Kidney epithelial cell (primary cell): ENCODE measurements around the gene ZBED4. TPM values are rescaled to one million over a fixed set of nuclear protein-coding genes. Genes with fewer than 3 reads are reported as not detected.
A peak's percentile ranks its signal among the peaks of the same experiment; 100 is the strongest.

Experiments
- DNase-seq: peaks from one replicate; pipeline ENCODE4 v3.0.0-alpha.2; 2010; ENCODE audit warnings: low read depth
- H3K27me3 ChIP-seq: 2 replicates; pipeline ENCODE4 v1.6.0; 2011; ENCODE audit warnings: low read length; ENCODE audit not compliant: control insufficient read depth, insufficient read depth
- H3K36me3 ChIP-seq: 2 replicates; pipeline ENCODE4 v1.5.1; 2011; ENCODE audit warnings: low read length; ENCODE audit not compliant: control insufficient read depth, insufficient read depth
- H3K4me3 ChIP-seq: 2 replicates; pipeline ENCODE4 v1.5.1; 2011; ENCODE audit warnings: low read depth, mild to moderate bottlenecking, control low read depth, low read length
- total RNA-seq: library from RNA; depleted of rRNA; stranded (reverse); fragments of >200 nt; gene quantifications from 2 replicates; pipeline ENCODE4 v1.2.3, GENCODE V29; 2015
- TF ChIP-seq, protein P1 (sequence below): IDR thresholded peaks from 2 replicates; pipeline ENCODE4 v1.5.1; 2011; ENCODE audit warnings: mild to moderate bottlenecking, moderate library complexity, low read length, control low read depth, inconsistent platforms; ENCODE audit not compliant: insufficient read depth, poor library complexity, severe bottlenecking

The ZBED4 gene
- total RNA-seq, 1 donor from 2014 or later: 28.8 TPM

DNA sequence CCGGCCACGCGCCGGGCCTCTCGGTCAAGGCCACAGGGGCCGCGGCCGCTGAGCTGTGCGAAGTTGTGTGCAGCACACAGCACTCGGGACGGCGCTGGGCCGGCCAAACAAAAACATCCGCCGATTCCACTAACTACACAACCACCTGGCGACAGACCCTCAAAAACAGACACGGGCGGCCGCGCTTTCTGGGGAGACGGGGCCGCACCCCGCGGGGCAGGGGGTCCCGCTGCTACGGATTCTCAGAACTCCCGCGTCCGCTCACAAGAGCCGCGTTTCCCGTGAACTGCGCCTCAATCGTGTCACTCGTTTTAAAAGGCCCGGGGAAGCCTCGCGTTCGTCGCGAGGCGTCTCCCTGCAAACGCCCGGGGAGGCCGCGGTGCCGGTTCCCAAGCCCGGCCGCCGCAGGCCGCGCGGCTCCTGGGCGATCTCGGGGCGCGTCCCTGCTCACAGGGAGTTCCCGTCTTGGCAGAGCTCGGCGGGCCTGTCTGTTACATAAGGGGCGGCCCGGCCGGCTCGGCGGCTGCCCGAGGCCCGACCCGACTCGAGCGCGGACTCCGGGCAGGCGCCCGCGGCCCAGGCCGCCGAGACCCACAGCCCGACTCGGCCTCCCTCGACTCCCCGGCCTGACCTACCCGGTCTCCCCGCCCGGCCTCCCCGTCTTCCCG is 26.9 kb upstream of the ZBED4 start:
- TF ChIP-seq, protein P1, sequence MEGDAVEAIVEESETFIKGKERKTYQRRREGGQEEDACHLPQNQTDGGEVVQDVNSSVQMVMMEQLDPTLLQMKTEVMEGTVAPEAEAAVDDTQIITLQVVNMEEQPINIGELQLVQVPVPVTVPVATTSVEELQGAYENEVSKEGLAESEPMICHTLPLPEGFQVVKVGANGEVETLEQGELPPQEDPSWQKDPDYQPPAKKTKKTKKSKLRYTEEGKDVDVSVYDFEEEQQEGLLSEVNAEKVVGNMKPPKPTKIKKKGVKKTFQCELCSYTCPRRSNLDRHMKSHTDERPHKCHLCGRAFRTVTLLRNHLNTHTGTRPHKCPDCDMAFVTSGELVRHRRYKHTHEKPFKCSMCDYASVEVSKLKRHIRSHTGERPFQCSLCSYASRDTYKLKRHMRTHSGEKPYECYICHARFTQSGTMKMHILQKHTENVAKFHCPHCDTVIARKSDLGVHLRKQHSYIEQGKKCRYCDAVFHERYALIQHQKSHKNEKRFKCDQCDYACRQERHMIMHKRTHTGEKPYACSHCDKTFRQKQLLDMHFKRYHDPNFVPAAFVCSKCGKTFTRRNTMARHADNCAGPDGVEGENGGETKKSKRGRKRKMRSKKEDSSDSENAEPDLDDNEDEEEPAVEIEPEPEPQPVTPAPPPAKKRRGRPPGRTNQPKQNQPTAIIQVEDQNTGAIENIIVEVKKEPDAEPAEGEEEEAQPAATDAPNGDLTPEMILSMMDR: no peak
- H3K27me3 ChIP-seq: no peaks in the 10 kb centered on the region
- peak overlapping the region; percentile 79 for H3K4me3 ChIP-seq
- peaks cover 5% of the 10 kb centered on the region for H3K36me3 ChIP-seq
- no peak for DNase-seq

DNA sequence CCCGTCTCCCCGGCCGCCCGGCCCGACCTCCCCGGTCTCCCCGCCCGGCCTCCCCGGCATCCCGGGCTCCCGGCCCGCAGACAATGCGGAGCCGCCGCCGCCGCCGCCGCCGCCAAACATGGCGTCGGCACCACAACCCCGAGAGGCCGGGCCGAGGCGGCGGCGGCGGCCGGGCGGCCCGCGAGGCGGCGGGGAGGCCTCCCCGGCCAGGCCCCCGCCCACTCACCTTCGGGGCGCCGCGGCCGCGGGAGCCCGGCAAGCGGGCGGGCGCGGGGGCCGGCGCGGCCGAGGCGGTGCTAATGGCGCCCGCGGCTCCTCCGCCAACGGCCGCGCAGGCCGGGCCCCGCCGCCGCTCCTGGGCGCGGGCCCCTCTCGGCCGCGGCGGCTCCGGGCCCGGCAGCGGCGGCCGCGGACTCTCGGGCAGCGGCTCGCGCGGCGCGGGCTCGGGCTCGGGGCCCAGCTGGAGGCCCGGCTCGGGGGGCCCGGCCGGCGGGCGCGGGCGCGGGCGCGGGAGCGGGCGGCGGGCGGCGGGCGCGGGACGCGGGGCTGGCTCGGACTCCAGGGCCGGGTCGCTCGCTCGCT is 26.3 kb upstream of the ZBED4 start:
- TF ChIP-seq, protein P1: no peak
- no peak for DNase-seq
- Histone ChIP-seq H3K4me3 (peak overlapping the region; percentile 79), H3K27me3 (no peaks in the 10 kb centered on the region), H3K36me3 (peaks cover 5% of the 10 kb centered on the region)

DNA sequence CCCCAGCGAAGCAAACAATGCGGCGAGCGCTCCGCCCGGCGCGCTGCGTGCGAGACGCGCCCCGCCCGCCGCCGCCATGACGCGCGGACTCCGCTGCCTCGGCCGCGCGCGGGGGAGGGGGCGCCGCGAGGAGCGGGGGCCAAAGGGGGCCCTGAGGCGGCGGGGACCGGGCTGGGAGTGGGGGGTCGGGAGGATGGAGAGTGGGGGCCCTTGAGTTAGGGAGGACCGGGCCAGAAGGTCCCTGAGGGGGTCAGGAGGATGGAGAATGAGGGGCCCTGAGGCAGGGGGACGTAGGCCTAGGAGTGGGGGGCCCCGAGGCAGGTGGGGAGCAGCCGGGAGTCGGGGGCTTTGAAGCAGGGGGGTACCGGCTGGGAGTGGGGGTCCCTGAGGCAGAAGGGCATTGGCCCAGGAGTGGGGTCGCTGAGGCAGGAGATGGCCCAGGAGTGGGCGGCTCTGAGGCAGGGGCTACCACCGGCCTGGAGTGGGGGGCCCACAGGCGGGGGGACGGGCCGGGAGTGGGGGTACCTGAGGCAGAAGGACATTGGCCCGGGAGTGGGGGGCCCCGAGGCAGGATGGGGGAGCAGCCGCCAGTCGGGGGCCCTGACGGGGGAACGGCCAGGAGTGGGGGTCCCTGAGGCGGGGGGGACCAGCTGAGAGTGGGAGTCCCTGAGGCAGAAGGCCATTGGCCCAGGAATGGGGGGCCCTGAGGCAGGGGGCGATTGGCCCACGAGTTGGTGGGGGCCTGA is 25.6 kb upstream of the ZBED4 start, which contains the start of gene BRD1:
TSS of gene BRD1 (minus strand) at position 21 of the 746 bp plus-strand sequence. CDS start 3,556 bp downstream, outside the sequence.
- TF ChIP-seq, protein P1: no peak
- no peak for DNase-seq
- Histone ChIP-seq H3K36me3 (peaks cover 5% of the 10 kb centered on the region), H3K4me3 (peak within 1 kb of the TSS; percentile 79), H3K27me3 (no peaks in the 10 kb centered on the region)

DNA sequence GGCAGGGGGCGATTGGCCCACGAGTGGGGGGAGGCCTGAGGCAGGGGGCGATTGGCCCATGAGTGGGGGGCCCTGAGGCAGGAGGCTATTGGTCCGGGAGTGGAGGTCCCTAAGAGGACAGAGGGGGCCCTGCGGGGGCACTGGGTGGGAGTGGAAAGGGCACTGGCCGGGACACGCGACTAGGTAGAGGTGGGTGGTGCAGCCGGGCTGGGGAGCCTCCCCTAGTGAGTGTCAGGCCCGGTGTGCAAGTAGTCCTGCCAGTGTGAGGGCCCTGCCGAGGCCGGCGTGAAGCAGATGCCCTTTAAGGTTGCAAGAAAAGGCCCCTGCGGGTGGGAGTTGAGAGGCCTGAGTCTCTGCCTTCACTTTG is 25.1 kb upstream of the ZBED4 start:
- Histone ChIP-seq H3K27me3 (no peaks in the 10 kb centered on the region), H3K4me3 (no peak overlapping the region), H3K36me3 (no peaks in the 10 kb centered on the region)
- DNase-seq: no peak
- TF ChIP-seq, protein P1: no peak

DNA sequence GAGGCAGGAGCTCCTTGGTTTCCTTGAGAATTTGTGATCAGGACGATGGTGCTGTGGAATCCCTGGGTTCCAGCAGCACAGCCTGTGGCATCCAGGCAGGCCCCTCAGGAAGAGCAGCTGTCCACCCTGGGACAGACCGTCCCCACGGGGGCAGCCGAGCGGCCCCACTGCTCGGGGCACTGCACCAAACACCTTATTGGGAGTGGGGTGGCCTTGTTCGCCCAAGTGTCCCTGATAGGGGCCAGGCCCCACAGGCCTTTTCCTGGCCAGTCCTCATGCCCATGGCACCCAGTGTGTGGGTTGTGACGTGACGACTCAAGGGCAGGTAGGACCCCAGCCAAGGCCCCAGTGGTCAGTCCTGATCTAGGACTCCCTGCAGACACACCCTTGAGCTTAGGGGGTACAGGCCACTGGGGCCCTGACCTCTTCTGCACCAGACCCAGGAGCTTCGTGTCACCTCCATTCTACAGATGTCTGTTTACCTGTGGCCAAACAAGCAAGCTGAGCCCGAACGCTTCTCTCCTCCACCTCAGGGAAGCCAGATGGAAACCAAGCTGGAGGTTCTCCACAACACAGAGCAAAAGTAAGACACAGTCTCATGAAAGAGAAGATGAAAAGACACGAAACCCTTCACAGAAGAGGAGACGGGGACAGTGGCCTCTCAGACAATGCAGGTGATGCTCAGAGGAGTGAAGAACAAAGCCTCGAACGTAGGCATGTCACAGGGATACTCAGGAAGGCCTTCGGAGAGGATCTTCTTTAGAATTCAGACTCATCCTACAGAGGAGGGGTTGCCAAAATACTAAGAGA is 24.4 kb upstream of the ZBED4 start:
- no peak for DNase-seq
- Histone ChIP-seq H3K4me3 (no peak overlapping the region), H3K36me3 (no peaks in the 10 kb centered on the region), H3K27me3 (no peaks in the 10 kb centered on the region)
- TF ChIP-seq, protein P1: no peak
